HG02938 (cell line): ENCODE data around the gene LRP2.
"Not testable (repeated sequence)": the region's sequence is repeated elsewhere in the genome, so short reads cannot be mapped to it uniquely, and the experiment has no call there.

Source experiments
- ATAC-seq: cut with Tn5 transposase; IDR thresholded peaks from one replicate; pipeline ENCODE4 v1.9.1; 2021; ENCODE audit warnings: mild to moderate bottlenecking, moderate library complexity; ENCODE audit not compliant: unreplicated experiment

Gene LRP2

DNA sequence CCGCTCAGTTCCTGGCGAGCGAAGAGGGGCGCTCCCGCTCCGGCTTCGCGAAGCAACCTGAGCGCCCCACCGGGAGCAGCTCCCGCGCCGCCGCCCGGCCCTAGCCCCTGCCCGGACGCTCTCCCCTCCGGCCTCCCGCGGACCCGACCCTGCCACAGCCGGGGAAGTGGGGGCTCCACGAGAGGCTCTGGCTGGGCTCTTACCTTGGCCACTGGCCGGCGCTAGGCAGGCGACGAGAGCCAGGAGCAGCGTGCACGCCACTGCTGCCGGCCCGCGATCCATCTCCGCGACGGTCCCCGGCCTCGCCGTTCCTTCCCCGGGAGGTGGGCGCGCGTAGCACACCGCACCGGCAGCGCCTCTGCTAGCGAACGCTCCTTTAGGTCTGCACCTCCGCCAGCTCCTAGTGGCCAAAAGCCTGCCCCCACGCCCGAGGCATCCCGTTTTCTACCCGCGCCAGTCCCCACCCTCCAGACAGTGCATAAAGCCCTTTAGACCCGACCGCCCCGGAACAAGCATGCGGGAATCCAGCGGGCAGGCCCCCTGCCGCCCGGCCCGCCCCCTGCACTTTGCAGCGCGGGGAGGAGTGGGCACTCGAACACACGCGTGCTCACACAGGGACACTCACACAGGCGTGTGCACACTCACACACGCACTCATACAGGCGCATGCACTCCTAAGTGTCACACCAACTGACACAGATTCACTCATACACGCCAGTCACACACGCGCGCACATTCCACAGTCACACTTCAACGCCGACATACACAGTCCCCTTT lies at the start of gene LRP2:
TSS of gene LRP2 (minus strand) at position 417 of the 776 bp plus-strand sequence. CDS start at position 282, 135 bp downstream.
- ATAC-seq, result no peak

DNA sequence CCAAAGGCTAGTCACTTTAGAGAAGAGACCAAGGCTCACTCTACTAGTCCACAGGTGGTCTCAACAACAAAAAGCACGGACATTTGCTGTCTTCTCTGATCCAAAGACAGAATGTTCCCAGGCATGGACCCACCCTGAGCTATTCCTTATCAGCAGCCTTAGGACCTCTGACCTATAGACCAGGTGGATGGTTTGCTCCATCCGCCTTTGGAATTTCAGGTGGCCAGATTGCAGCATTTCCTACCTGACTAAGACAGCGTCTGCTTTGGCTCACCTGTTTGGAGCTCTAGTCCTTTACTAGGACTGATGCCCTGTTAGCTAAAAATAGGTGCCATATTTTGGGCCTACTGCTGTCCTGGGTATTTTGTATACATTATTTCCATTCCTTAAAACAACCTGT lies 44.6 kb upstream of the LRP2 start:
- ATAC-seq, result no peak

DNA sequence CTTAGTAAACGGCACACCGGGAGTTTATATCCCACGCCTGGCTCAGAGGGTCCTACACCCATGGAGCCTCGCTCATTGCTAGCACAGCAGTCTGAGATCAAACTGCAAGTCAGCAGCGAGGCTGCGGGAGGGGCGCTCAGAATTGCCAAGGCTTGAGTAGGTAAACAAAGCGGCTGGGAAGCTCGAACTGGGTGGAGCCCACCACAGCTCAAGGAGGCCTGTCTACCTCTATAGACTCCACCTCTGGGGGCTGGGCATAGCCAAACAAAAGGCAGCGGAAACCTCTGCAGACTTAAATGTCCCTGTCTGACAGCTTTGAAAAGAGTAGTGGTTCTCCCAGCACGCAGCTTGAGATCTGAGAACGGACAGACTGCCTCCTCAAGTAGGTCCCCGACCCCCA lies 37.2 kb upstream of the LRP2 start:
- not testable (repeated sequence) for ATAC-seq

DNA sequence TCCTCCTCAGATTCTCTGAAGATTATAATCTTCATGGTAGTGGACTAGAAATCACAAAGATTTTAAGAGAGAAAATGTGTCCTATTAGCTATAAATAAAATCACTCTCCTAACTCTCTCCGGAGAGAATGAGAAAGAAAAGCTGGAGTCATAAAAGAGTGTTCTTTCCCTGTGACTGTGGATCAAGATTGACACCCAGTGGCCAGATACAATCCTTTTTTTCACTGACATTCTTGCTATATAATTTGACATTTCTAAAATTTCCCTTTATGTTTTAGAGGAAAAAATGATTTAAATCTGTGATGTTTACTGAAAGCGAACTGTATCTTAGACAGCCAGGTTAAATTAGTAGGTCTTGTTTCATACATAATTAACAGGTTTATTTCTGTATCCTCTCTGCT lies 35.4 kb upstream of the LRP2 start:
- no peak for ATAC-seq

DNA sequence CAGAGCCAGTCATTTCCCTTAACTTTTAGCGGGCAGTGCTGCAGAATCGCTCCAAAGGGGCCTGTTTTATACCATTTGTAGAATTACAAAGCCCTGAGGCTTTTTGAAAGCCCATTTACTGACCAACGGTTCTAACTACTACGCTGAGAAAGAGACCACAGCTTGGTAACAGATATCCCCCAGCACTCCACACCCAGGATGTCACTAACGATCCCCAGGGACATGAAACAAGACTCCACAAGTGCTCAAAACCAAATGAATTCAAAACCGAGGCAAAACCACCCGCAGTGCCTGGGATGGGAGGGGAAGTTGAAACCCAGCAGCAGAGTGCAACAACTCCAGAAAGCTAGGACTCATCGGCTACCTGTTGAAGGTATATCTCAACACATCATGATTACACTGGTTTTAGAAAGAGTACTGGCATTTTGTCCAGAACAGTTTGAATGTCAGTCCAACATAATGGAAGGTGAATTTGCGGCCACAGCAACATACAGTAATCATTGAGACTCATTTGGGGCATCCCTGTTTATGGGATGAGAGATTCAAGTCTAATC lies 33.6 kb upstream of the LRP2 start:
- ATAC-seq, result no peak

DNA sequence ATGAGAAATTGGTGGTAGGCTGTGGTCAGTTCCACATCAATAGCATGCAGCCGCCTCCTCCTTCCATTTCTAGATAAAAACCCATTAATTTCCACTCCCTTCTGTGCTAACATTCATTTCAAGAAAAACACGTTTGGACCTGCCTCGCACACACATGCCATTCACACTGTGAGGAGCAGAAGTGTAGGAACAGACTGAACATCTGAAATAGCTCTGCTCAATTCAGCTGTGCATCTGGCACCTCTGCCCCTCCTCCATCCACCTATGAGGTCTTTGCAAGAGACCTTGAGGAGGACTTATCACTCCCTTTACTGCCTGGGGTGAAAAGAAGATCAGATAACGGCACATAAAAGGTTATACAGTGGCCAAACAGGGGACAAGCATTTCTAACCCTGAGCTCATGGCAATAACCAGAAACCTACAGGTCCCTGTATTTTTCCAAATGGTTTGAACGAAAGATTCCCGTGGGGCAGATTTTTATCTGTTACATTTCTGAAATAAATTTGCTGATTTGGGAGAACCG lies 30.8 kb upstream of the LRP2 start:
- no peak for ATAC-seq

DNA sequence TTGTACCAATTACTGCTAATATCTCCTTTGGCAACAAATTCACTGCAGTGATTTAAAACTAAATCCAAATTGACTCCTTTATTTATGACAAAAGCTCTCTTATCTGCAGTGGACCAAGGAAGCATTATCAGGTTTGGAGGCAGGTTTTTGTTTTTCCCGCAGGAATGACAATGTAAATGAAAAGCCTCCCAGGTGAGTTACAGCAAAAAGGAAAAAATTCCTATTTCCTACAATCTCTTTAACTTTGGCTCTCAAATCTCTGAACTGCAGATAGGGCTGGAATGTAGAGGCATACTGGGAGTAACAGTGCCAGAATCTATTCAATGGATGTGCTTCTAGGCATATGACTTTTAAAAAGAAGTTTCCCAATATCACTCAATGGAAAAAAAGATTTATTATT lies 28.9 kb upstream of the LRP2 start:
- ATAC-seq, result no peak

DNA sequence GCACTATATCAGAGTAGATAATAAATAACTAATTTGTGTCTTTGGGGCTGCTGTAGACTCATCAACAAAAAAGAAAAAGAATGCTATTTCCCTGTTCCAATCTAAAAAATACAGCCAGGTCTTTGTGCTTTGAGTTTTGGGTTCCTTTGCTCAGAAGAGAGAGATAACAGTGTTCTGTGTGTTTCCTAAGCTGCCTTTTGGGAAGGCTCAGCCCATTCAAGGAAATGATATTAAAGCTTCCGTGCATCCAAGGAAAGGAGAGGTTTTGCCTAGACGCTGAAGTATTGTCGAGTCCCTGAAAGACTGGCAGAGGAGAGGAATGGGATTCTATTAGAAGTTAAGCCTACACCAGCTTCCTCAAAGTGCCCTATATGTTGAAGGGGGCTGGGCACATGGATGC lies 25.8 kb upstream of the LRP2 start:
- no peak for ATAC-seq

DNA sequence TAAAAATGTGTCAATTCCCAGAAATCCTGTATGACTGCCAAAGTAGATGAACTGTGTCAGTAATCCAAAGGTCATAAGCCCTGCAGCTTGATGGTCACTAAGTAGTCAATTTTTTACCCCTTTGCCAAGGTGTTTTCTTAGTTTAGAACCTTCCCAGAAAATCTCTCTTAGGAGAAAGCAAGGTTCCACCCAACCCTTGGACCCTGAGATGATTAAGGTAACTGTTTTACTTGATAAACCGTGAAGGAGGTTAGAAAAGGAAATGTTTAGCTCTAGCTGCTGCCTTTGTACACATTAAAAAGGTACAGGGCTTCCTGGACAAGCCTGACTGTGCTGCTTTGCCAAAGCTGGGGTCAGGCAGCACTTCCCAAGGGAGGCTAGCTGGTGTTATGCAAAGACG lies 24.4 kb upstream of the LRP2 start:
- no peak for ATAC-seq

DNA sequence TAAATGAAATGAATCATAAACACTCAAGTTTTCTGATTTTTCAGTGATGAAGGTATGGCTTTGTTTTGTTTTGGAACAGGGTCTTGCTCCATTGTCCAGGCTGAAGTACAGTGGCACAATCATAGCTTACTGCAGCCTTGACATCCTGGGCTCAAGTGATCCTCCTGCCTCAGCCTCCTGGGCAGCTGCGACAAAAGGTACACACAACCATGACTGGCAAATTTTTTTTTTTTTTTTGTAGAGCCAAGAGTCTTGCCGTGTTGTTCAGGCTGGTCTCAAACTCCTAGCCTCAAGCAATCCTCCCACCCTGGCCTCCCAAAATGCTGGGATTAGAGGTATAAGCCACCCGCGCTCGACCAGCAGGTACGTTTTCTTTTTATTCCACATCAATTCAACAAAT lies 22.5 kb upstream of the LRP2 start:
- no peak for ATAC-seq

DNA sequence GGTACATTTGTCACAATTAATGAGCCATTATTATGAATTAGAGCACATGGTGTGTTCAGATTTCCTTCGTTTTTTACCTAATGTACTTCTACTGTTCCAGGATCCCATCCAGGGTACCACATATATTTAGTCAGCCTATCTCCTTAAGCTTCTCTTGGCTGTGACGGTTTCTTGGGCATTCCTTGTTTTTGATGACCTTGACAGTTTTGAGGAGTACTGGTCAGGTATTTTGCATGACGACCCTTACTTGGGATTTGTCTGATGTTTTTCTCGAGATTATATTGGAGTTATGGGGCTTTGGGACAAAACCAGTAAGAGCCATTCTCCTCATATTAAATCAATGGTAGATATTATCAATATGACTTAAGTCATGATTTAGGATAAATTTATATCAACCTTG lies 10.2 kb upstream of the LRP2 start:
- ATAC-seq, result no peak

DNA sequence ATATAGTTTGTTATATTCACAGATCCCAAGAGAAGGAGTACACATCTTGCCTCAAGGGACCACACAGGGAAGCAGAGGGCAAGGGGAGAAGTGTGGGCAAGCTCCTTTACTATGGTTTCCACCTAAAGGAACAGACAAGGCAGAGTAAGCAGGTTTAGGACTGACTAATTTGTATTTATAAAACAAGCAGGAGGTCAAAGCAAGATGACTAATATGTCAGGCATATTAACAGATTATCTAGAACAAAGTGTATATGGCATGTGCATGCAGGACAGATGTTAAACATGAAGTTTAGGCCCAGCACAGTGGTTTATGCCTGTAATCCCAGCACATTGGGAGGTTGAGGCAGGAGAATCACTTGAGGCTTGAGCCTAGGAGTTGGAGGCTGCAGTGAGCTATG lies 3.7 kb upstream of the LRP2 start:
- no peak for ATAC-seq

DNA sequence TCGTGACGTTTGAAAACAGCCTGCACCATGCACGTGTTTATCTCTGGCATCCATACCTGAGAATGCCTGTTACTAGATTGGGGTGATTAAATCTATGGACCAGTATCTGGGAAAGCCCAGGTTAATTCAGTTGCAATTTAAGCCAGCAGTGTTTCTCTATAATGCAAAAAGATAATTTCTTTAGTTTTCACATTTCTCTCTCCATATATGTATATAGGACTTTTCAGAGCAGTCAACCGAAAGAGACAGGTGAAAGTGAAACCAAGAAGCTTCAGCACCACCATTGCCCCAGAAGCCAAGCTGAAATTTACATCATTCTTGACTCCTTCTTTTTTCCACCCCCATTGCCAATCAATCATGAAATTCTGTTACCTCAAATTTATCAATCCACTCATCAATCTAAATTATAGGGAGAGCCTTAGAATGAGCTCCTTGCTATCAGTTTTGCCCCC lies 2.7 kb upstream of the LRP2 start:
- peak; percentile 68 for ATAC-seq

DNA sequence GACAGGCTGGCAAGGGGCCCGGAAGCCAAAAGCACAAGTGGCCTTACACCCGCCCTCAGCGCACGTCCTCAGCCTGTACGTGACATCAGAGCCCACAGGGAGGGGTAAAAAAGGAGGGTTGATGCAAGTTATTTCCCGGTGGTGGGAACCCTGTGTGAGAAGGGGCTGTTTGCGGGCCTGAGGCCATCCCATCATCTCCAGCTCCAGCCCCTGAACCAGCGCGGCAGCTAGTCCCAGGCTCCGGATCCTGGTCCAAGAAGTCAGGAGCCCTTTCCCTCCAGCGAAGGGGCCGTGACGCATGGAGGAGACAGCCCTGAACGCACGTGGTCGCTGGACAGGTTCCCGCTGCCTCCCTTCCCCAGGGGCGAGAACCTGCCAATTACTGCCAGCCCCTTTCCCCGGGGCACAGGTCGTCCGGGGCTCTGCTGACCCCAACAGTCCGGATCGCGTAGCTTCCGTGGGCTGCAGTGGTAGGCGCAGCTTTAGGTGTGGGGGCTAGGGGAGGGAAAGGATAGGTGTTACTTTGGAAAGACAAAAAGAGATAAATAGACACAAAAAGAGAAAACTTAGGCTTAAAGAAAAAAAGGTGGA lies 1.3 kb upstream of the LRP2 start:
- ATAC-seq, result peak; percentile 38

DNA sequence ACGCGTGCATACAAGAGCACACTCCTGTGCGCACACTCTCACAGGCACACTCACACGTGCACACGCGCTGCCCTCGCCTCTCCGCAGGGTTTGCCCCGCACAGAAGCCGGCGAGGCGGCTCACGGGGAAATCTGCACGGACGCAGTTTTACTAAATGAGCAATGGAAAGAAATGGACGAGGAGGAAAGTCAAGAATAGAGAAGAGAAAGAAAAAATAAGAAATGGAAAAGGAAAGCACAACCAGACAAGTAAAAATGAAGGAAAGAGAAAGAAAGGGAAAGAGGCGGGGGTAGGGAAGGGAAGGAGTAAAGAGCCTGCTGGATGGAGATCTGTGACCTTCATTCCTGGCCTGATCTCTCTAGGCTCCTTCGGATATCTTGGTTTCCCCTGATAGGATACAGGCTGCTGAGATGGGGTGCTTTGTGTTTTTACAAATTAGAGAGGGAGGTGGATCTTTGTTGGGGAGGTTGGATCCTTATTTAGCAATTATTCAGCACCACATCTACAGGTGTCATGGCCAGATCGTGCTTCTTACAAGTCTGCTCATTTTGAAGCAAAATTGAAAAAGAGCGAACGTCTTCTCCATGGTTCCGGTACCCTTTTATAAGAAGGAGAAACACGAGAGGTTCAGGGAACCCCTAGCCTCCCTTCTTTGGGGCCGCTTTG lies 693 bp upstream of the LRP2 start:
- ATAC-seq, result peak; percentile 3

DNA sequence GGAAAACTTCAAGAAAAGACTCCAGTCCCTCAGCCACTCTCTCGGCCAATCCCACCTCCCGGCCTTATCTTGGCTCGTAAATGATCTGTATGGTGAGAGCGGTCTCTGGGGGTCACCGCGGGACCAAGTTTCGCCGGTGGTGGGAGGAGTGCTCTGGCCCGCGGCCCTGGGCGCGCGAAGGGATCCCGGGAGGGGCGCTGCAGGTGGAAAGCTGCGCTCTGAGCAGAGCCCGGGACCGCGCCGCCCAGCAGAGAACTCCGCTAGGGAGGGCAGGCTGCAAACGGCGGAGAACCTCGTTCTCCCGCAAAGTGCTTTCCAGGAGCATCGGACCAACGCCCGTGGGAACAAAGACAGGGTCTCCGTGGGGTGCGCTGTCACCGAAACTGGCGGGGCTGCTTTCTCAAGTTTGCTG lies 622 bp downstream of the LRP2 start:
- no peak for ATAC-seq

DNA sequence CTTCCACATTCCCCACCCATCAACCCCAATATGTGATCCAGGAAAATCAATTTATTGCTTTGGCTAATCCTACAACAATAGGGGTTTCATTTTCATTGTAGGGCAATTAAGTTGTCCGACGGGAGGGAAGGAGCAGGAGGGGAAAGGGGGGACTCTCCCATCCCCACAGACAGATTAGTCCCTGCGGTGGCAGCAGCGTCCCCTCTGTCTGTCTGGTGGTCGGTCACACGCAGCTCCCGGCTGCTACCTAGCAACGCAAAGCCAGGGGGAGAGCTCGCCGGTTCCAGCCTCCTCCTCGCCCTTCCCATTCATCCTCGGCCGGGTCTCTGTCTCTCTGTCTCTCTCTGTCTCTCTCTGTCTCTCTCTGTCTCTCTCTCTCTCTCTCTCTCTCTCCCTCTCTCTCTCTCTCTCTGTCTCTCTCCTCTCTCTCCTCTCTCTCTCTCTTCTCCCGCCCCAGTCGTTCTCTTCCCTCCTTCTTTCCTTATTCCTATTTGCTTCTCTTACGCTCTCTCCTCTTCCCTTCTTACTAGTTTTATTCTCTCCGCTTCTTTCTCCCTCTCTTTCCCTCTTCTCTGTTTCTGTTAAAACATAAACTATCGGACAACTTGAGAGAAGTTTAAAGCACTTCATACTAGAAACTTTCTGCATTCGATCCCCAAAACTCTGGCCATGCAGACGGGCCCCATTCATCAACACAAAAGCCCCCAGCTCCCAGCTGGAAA lies 1.2 kb downstream of the LRP2 start:
- ATAC-seq, result no peak

DNA sequence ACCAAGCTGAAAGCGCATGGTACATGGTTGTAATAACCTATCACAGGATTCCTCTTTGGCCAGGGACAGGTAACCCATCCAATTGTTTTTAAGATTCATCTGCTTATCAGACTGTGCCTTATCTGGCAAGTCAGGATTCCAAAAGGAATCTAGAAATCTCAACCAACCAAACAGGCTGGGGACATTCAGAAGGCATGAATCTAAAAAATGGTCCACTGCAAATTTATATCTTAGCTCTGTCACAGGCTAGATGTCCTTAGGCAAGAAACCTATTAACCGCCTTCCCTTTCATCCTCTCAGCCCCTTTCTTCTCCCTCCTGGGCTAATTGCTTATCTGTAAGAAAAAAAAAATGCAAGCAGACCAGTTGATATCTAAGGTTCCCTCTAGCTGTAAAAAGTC lies 4.3 kb downstream of the LRP2 start:
- ATAC-seq, result no peak

DNA sequence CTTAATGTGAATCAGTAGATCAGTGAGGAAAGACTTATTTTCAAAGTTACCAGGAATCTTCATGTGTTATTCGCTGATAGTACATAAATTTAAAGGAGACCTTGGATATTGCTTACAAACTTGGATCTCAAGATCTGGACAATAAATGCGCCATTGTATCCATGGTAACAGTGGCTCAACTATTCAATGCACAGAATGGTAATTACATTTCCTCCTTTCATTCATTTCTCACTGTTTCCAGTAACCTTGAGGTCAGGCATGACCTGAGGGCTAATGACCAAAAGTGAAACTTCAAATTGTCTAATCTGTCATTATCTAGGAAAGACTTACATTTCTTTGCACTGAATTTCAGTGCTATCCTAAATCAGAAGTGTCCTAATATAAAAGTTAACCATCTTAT lies 8.1 kb downstream of the LRP2 start:
- no peak for ATAC-seq

DNA sequence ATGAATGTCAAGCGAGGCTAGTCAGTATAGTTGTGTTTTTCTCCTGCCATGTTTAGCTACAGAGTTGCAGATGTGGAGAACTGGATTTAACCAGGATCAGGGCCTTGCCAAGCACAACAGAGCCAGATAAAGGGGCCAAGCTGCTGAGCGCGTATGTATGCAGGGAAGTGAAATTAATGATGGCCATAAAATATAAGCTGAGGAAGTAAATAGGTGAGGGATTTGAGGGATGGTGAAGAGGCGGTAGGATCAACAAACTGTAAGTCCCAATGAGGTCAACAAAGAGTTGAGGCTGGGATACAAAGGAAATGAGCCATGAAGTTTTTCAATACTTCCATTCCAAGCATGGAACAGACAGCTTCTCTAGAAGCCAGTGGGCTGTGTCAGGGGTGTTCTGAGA lies 10.6 kb downstream of the LRP2 start:
- no peak for ATAC-seq

DNA sequence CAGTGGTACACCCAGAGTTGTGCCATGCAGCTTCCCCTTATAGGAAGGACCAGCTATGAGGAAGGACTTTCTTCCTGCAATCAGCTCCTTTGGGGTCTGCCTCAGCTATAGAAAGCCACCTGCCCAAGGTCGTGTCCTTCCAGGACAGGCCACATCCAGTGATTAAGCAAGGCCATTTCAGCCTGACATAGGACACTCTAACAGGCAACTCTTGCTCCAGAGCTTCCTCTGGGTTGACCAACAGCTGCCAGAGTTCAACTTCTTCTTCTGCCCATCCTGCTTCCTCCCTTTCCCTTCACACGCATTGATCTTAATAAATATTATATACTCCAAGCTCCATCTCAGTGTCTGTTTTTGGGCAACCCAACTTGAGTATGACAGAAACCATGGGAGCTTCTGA lies 12.8 kb downstream of the LRP2 start:
- ATAC-seq, result no peak
